GM19467 (cell line): ENCODE data around the gene PCK2.

ENCODE experiments used
- ATAC-seq: cut with Tn5 transposase; IDR thresholded peaks from one replicate; pipeline ENCODE4 v1.9.1; 2021; ENCODE audit warnings: mild to moderate bottlenecking, moderate library complexity; ENCODE audit not compliant: unreplicated experiment

Gene PCK2

GRCh38 chr14:24150567-24150966 is 56.5 kb downstream of the PCK2 start:
- ATAC-seq, result no peak

- ATAC-seq, result no peak
Observed at GRCh38 chr14:24150993-24151392, 56.9 kb downstream of the PCK2 start.

GRCh38 chr14:24151404-24152080 is 57.4 kb downstream of the PCK2 start:
- ATAC-seq, result no peak
